Pancreas (tissue), 10 donors: ENCODE measurements around the gene ERGIC3. TPM values are rescaled to one million over a fixed set of nuclear protein-coding genes. Genes with fewer than 3 reads are reported as not detected.

Source experiments
- ATAC-seq, 4 donors: fragments of 200-7000 bp; cut with Tn5 transposase; one replicate each; pipeline versions ENCODE4 v1.8.0 to v1.9.1; 2020; ENCODE audit warnings: mild to moderate bottlenecking in 4 of 4, moderate library complexity in 4 of 4
- DNase-seq, 6 donors: peaks; one replicate each; pipeline ENCODE4 v3.0.0-alpha.2; 2020
- FAIRE-seq: peaks from 2 replicates; lab custom pipeline; 2012; peaks lifted over from hg19 to GRCh38; lab: Jason Lieb, UNC
- H3K27ac ChIP-seq, 4 donors: fragments of 200-600 bp; sonication (generic); 1 replicate in 3 of 4; 2 replicates in 1 of 4; pipeline versions ENCODE4 v1.5.0 to v1.8.0; 2020
- H3K27me3 ChIP-seq, 4 donors: fragments of 200-600 bp; one replicate each; pipeline ENCODE4 v1.8.0; 2021
- H3K36me3 ChIP-seq, 3 donors: fragments of 200-600 bp; sonication (generic) in 1 of 3; one replicate each; pipeline versions ENCODE4 v1.5.0 to v1.8.0; 2020 to 2021
- H3K4me1 ChIP-seq, 3 donors: fragments of 200-600 bp; one replicate each; pipeline ENCODE4 v1.8.0; 2021
- H3K4me3 ChIP-seq, 4 donors: fragments of 200-600 bp; sonication (generic) in 2 of 4; one replicate each; pipeline versions ENCODE4 v1.5.0 to v1.8.0; 2020 to 2021
- H3K9me3 ChIP-seq, 4 donors: fragments of 200-600 bp; one replicate each; pipeline ENCODE4 v1.8.0; 2021
- CTCF ChIP-seq, 4 donors: fragments of 200-600 bp; sonication (generic) in 3 of 4; IDR thresholded peaks; one replicate each; pipeline versions ENCODE4 v1.5.0 to v1.8.0; 2021; ENCODE audit warnings: antibody characterized with exemption in 4 of 4
- WGBS, 2 donors: extraction: QIAGEN DNeasy Blood & Tissue Kit; methylation state at CpG; one replicate each; pipeline ENCODE4 v1.1.7; 2013; 5-methylcytosine and 5-hydroxymethylcytosine counted together
- intact Hi-C, 3 donors: fragments of 100-400 bp; cut with DNase I; formaldehyde crosslinking; loops; one replicate each; pipeline versions ENCODE4 v1.11.1 to v1.14.2; 2022
- polyA plus RNA-seq, 2 donors: library from polyadenylated mRNA; stranded (reverse); fragments of 200-250 nt; gene quantifications; one replicate each; pipeline ENCODE4 v1.2.3, GENCODE V29; 2013
- total RNA-seq, 6 donors: library from RNA; stranded (reverse); fragmentation: NEBNext Ultra II Directional in 4 of 6; extraction: Animal tissue kit (Norgen Biotek cat#: 25700) in 4 of 6; gene quantifications; one replicate each; pipeline versions ENCODE4 v1.2.1 to v1.2.4, GENCODE V29; 2021 to 2023
- donor health status: healthy with polysubstance abuse.
- donor health status: DM: no; HTN: no; CAD: no; lungs with moderate emphysema.
- donor health status: DM: no; HTN: no; CAD: no.
- donor health status: control.
- donor health status: control.
- donor health status: Bipolar disorder and iron deficiency.
- donor health status: DM: yes; HTN: yes; CAD: no.
- donor health status: DM: no; HTN: no; CAD: no.
- donor health status: DM: no; HTN: no; CAD: no.
- donor health status: DM: yes; HTN: yes; CAD: no.

The ERGIC3 gene
- total and polyA plus RNA-seq, 8 donors: 112 to 168 (median 135) TPM

GRCh38 chr20:35510951-35511735, 30.7 kb upstream of the ERGIC3 start:
- intact Hi-C loops: loop anchor here in 1 of 3 donors (5.0 kb wide), 1 partner anchor 371 kb away; no protein-coding TSS in a partner anchor
- ATAC-seq: no peak
- no peak for TF ChIP-seq CTCF (IDR thresholded peaks at IDR 0.05)
- Histone ChIP-seq H3K27ac (no peak overlapping the region), H3K4me1 (no peaks in the 10 kb centered on the region), H3K27me3 (no peaks in the 10 kb centered on the region), H3K36me3 (peaks cover 0 to 18% (median 5%) of the 10 kb centered on the region in 3 donors), H3K4me3 (no peak overlapping the region), H3K9me3 (no peaks in the 10 kb centered on the region)
- 79 to 92% methylated on average over 11 to 12 of the region's 12 CpGs for WGBS, 2 donors
- FAIRE-seq: no peak
- DNase-seq: no peak

GRCh38 chr20:35511814-35512420, 30.0 kb upstream of the ERGIC3 start:
- no peaks in the 10 kb centered on the region for H3K27me3 ChIP-seq
- no peak for DNase-seq
- WGBS, 2 donors: 95 to 100% methylated on average over 2 of the region's 2 CpGs
- no peak for FAIRE-seq
- intact Hi-C loops: loop anchor here in 1 of 3 donors (5.0 kb wide), 1 partner anchor 370 kb away; no protein-coding TSS in a partner anchor
- H3K27ac ChIP-seq: no peak overlapping the region
- H3K9me3 ChIP-seq: no peaks in the 10 kb centered on the region
- ATAC-seq: peak in 3 of 4 donors; percentile 44 to 71 (median 69)
- H3K36me3 ChIP-seq: peaks cover 0 to 18% (median 5%) of the 10 kb centered on the region in 3 donors
- no peak overlapping the region for H3K4me3 ChIP-seq
- no peaks in the 10 kb centered on the region for H3K4me1 ChIP-seq
- peak in 1 of 4 donors; percentile 29 for TF ChIP-seq CTCF (IDR thresholded peaks at IDR 0.05)

DNA sequence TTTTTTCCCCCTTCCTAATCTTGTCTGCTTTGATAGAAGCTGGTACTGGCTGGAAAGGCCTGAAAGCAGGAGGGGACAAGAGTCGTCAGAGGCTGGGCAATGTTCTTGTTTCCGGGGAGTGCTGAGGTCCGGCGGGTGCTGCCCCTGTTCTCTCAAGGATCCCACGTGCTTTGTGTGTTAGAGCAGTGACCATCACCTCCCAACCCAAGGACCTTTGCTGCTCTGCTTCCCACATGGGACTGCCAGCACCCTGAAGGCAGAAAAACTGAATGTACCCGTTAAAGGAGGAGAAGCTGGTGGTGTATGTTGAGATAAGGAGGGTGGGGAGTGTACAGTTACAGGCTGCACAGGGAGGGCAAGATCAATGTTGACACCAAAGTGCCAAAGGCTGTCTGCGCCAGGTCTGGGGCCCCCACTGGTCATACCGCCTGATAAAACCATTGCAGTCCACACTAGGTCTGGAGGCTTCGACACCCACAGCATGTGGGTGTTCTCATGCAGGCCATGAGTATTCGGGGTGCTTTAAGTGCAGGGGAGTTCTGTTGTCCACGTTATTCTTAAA, 27.4 kb upstream of the ERGIC3 start:
- ATAC-seq: no peak
- intact Hi-C loops: loop anchor here in 1 of 3 donors (5.0 kb wide), 1 partner anchor 368 kb away; no protein-coding TSS in a partner anchor
- DNase-seq: no peak
- TF ChIP-seq CTCF (IDR thresholded peaks at IDR 0.05): no peak
- Histone ChIP-seq H3K4me3 (no peak overlapping the region), H3K27ac (no peak overlapping the region), H3K36me3 (peaks cover 0 to 5% (median 5%) of the 10 kb centered on the region in 3 donors), H3K9me3 (no peaks in the 10 kb centered on the region), H3K27me3 (no peaks in the 10 kb centered on the region), H3K4me1 (no peaks in the 10 kb centered on the region)
- 77% methylated on average over 11 of the region's 11 CpGs for WGBS, 2 donors
- no peak for FAIRE-seq

DNA sequence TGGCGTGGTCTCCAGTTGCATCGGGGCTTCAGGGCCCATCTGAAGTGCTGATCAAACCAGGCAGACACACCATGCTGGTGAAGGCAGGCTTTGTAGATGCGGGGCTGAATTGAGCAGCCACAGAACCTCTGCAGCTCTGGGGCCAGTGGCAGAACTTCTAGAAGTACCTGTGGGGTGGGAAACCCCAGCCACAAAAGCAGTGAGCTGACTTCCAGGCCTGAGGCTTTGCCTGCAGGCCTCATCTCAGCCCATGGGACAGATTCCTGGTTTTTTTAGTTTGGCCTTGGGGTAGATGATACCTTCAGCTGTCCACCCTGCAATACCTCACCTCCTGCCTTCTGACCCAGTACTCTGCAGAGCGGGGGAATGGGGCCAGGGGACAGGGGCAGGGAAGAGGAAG, 26.5 kb upstream of the ERGIC3 start:
- intact Hi-C loops: no loop called here
- FAIRE-seq: no peak

More for the DNA sequence above, 26.5 kb upstream of the ERGIC3 start:
- no peak overlapping the region for H3K27ac ChIP-seq
- peaks cover 0 to 5% (median under 1%) of the 10 kb centered on the region in 3 donors for H3K36me3 ChIP-seq
- 95% methylated on average over 4 of the region's 4 CpGs for WGBS, 2 donors
- no peak for DNase-seq
- H3K4me1 ChIP-seq: no peaks in the 10 kb centered on the region
- no peak for ATAC-seq
- no peaks in the 10 kb centered on the region for H3K9me3 ChIP-seq
- TF ChIP-seq CTCF (IDR thresholded peaks at IDR 0.05): no peak
- H3K4me3 ChIP-seq: no peak overlapping the region
- H3K27me3 ChIP-seq: no peaks in the 10 kb centered on the region
